Left ventricle myocardium superior (tissue), 1 donor: ENCODE results near the gene MYO7A. TPM values are rescaled to one million over a fixed set of nuclear protein-coding genes. Genes with fewer than 3 reads are reported as not detected.
A peak's percentile ranks its signal among the peaks of the same experiment; 100 is the strongest.

Experiments used
- ATAC-seq: fragments of 200-7000 bp; cut with Tn5 transposase; one replicate; pipeline ENCODE4 v1.9.1; 2020; ENCODE audit warnings: mild to moderate bottlenecking, moderate library complexity
- DNase-seq: peaks from one replicate; pipeline ENCODE4 v3.0.0-alpha.2; 2020
- intact Hi-C: fragments of 100-400 bp; cut with micrococcal nuclease; formaldehyde crosslinking; loops from one replicate; pipeline ENCODE4 v1.11.0; 2022
- total RNA-seq: library from RNA; stranded (reverse); fragmentation: NEBNext Ultra II Directional; extraction: Animal tissue kit (Norgen Biotek cat#: 25700); gene quantifications from one replicate; pipeline ENCODE4 v1.2.1, GENCODE V29; 2021
- donor health status: DM: no; HTN: yes; CAD: no; lungs with severe emphysema.

MYO7A gene
- total RNA-seq, 1 donor from 2014 or later: 4.6 TPM

GRCh38 chr11:77107950-77108349 is 20.1 kb upstream of the MYO7A start:
- ATAC-seq (peak; percentile 46), DNase-seq (peak; percentile 51)
- intact Hi-C loops: no loop called here

- ATAC-seq: no peak
- no peak for DNase-seq
- intact Hi-C loops: no loop called here
Measured at GRCh38 chr11:77108436-77108835, 19.6 kb upstream of the MYO7A start.

DNA sequence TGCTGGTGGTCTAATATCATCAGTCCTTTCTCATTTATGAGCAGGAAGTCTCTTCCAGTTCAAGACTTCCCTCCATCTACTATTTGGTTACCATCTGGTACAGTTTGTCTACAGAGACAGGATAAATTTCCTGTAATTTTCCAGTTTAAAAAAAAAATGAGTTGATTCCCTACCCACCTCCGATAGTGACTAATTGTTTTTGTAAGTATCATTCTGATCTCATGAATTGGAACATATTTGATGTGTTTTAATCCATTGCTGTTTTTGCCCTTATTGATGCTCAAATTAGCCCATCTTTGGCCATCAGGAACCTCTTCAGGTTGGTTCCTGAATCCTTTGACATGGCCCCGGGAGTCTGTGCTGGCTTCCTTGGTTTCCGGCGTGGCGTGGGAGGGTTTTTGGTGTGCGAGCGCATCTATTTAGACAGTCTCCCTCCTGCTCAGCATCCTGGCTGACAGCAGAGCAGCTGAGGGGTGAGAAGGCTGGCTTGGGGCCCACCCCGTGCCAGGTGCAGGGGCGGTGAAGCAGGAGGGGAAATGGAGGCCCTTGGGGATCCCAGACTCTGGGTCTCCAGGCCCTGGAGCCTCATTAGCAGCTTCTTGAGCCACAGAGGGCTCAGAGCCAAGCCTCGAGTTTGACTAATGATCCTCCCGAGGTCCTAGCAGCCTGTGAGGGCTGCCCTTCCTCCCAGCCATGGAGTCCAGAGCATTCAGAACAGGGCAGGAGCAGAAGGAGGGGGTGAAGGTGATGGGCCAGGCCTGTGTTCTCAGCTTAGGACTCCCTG is 18.6 kb upstream of the MYO7A start:
- intact Hi-C loops: no loop called here

GRCh38 chr11:77110836-77111235 is 17.2 kb upstream of the MYO7A start:
- intact Hi-C loops: no loop called here
- ATAC-seq (no peak), DNase-seq (no peak)

More for the DNA sequence above, 18.6 kb upstream of the MYO7A start:
- ATAC-seq (peak; percentile 18), DNase-seq (no peak)

DNA sequence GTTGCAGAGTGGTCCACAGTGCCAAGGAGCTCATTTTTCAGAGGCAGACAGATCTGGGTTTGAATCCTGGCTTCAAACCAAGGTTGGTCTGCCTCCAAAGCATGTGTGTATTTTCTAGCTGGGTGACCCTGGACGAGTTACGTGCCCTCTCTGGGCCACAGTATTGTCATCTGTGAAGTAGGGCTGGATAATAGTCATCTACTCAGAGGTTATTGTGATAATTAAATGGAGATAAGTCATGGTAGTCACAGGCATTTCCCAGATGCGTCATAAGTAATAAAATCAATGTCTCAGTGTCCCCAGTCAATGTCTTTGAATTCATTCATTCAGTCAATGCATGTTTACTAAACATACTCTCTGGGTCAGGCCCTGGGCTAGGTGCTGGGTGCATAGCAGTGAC is 16.8 kb upstream of the MYO7A start:
- no peak for ATAC-seq
- intact Hi-C loops: no loop called here
- no peak for DNase-seq

- intact Hi-C loops: no loop called here
- ATAC-seq (no peak), DNase-seq (no peak)
Measured at GRCh38 chr11:77111946-77112345, 16.1 kb upstream of the MYO7A start.

DNA sequence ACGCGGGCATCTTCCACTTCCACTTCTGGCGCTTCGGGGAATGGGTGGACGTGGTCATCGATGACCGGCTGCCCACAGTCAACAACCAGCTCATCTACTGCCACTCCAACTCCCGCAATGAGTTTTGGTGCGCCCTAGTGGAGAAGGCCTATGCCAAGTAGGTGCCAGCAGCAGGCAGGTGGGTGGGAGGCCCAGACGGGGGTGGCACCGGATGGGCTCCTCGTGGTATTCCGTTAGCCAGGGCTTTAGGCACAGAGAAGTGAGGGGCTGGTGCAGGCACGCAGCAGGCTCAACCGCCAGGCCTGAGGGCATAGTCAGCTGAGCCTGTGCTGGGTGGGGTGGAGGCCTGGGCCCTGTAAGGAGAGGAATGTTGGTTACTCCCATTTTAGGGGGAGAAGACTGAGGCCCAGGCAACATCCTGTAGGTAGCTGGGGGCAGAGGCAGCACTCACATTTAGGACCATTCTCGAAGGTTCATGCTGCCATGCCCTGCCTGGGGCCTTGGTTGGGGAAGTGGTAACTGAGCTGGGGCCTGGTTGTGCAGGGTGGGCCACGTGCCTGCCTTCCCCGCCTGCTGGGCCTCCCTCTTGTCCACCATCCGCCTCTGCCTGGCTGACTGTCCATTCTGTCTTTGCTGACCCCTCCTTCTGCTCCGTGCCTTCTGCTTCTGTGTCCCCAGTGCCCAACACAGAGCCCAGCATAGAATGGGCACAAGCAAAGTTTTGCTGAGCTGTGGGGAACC is 15.2 kb upstream of the MYO7A start:
- ATAC-seq (no peak), DNase-seq (no peak)
- intact Hi-C loops: no loop called here

DNA sequence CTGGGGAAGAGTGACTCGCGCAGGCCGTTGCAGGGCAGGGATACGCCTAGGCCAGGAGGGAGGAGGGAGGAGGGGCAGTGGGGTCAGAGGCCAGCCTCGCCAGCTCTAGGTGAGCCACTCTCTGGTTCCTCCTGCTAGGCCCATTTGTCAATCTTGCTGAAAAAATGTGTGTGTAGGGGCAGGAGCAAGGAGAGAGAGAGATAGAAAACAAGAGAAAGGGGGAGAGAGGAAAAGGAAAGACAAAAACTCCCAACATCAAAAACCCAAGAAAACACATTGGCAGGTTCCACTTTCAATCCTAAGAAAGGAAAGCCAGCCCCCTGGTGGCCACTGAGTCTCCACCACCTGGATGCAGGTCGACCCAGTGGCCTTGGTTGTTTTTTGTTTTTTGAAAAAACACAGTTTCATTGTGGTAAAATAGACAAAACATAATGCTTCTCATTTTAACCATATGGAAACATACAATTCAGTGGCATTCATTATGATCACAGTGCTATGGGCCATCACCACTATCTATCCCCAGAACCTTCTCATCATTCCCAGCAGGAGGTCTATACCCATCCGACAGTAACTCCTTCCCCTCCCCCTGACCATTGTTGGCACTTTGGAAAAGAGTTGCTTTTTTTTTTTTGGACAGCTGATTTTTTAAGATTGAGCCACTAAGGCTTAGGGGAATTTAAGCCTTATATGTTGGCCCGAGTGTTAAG is 14.5 kb upstream of the MYO7A start:
- ATAC-seq (no peak), DNase-seq (no peak)
- intact Hi-C loops: no loop called here

GRCh38 chr11:77114089-77114463 is 14.0 kb upstream of the MYO7A start:
- DNase-seq: no peak
- intact Hi-C loops: no loop called here
- no peak for ATAC-seq

- ATAC-seq (no peak), DNase-seq (peak; percentile 17)
- intact Hi-C loops: no loop called here
Measured at GRCh38 chr11:77115181-77115611, 12.8 kb upstream of the MYO7A start.

DNA sequence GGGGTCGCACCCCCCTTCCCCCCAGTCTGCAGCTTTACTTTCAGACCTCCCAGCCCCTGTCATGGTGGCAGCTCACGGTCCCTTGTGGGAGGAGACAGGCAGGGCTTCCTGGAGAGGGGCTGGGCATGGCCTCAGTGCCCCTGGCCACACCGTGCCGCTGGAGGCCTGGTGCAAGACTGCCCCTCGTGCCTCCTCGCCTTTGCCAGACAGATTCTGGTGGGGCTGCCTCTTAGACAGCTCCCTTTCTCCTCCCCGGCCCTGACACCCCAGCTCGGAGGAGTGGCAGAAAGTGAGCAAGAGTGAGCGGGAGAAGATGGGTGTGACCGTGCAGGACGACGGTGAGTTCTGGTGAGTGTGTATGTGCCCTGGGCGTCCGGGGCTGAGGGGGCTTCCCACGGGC is 12.1 kb upstream of the MYO7A start:
- DNase-seq (peak; percentile 11), ATAC-seq (no peak)
- intact Hi-C loops: no loop called here

DNA sequence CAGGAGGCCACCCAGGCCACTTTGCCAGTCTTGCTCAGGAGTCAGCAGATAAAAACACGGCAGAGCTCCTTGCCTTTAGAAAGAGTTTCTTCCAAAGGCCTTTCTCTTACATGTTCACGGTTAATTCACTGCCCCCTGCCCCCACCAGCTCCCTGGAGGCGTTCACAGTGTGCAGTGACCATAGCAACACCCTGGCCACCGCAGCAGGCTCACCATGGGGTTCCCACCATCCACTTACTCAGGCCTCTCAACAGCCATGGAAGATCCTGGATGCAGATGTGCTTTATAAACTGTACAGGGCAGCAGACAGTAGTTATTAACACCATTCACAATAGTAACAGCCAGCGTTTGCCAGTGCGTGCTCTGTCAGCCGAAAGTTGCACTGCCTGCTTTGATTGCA is 10.6 kb upstream of the MYO7A start:
- ATAC-seq: no peak
- intact Hi-C loops: no loop called here
- DNase-seq: peak; percentile 6

GRCh38 chr11:77118086-77118485 is 10.0 kb upstream of the MYO7A start:
- ATAC-seq (no peak), DNase-seq (peak; percentile 25)
- intact Hi-C loops: no loop called here

GRCh38 chr11:77118971-77119370 is 9.1 kb upstream of the MYO7A start:
- intact Hi-C loops: no loop called here
- no peak for ATAC-seq
- DNase-seq: peak; percentile 3

GRCh38 chr11:77119531-77119936 is 8.5 kb upstream of the MYO7A start:
- ATAC-seq: peak; percentile 77
- intact Hi-C loops: no loop called here
- DNase-seq: peak; percentile 47

- ATAC-seq (no peak), DNase-seq (peak; percentile 20)
- intact Hi-C loops: no loop called here
Measured at GRCh38 chr11:77120571-77120970, 7.5 kb upstream of the MYO7A start.

DNA sequence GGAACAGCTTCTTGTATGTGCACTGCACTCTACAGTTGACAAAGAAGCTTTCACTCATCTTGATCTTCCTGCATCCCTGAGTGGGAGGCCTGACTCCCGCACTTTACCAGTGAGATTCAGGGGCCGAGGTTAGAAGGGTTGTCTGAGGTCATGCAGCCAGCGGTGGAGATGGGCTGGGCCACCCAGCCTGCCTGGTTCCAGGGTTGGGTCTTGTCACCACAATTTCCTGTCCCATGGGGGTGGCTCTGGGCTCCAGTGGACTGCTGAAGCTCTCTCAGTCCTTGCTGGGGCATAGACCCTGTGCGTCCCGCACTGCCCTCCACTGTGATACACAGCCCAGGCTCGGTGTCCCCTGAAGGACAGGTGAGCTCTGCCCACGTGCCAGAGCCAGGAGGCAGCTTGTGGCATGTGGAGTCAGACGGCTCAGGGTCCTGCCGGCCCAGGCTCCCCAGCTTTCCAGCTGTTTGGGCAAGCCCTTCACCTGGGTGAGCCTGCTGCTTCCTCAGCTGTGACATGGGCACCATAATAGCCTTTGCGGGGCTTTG is 6.9 kb upstream of the MYO7A start:
- DNase-seq: peak; percentile 25

GRCh38 chr11:77121876-77122575 is 6.0 kb upstream of the MYO7A start:
- intact Hi-C loops: no loop called here
- DNase-seq (peak; percentile 18), ATAC-seq (no peak)

More for the DNA sequence above, 6.9 kb upstream of the MYO7A start:
- no peak for ATAC-seq
- intact Hi-C loops: no loop called here

- ATAC-seq: no peak
- DNase-seq: peak; percentile 9
- intact Hi-C loops: no loop called here
Measured at GRCh38 chr11:77122576-77123212, 5.4 kb upstream of the MYO7A start.
